ENCODE measurements around the gene CHRNA1.

DNA sequence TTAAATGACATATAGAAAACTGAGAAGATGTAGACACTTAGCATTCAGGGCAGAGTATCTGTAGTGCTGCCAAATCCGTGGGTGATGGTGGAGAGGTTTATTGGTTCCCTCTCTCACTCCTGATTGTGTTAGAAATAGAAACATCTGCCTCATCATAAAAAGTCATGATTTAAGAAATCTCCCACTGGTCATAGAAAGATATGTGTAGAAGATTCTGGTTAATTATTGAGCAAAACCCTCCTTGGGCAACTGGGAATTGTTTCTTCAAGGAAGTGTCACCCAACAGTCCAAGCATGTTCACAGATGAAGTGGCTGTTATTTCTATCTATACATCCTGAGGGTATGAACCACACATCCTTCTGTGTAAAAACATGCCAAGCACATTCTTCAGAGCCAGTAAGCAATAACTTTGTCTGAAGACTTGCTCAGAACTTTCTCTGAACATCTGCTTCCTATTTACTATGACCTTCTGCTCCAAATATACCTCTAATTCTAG lies 33.6 kb upstream of the CHRNA1 start:
- TF ChIP-seq, protein P1, sequence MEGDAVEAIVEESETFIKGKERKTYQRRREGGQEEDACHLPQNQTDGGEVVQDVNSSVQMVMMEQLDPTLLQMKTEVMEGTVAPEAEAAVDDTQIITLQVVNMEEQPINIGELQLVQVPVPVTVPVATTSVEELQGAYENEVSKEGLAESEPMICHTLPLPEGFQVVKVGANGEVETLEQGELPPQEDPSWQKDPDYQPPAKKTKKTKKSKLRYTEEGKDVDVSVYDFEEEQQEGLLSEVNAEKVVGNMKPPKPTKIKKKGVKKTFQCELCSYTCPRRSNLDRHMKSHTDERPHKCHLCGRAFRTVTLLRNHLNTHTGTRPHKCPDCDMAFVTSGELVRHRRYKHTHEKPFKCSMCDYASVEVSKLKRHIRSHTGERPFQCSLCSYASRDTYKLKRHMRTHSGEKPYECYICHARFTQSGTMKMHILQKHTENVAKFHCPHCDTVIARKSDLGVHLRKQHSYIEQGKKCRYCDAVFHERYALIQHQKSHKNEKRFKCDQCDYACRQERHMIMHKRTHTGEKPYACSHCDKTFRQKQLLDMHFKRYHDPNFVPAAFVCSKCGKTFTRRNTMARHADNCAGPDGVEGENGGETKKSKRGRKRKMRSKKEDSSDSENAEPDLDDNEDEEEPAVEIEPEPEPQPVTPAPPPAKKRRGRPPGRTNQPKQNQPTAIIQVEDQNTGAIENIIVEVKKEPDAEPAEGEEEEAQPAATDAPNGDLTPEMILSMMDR (IDR thresholded peaks at IDR 0.05; ENCODE audit: insufficient read depth, low read length, poor library complexity, severe bottlenecking) = no peak
- TF ChIP-seq EZH2phosphoT487 (conservative IDR thresholded peaks at IDR 0.05; ENCODE audit: low read length) = no peak

All from SU-DHL-6 (cell line).